KOPT-K1 (cell line): ENCODE measurements around the gene PARD6G.

ENCODE experiments used
- H3K27ac ChIP-seq: fragments of 200-600 bp; sonication (generic); 2 replicates; pipeline ENCODE4 v1.5.1; 2016; ENCODE audit warnings: antibody characterized with exemption, mild to moderate bottlenecking, low read depth, low read length; ENCODE audit not compliant: poor library complexity, severe bottlenecking
- H3K36me3 ChIP-seq: fragments of 200-600 bp; sonication (generic); 2 replicates; pipeline ENCODE4 v1.5.1; 2017; ENCODE audit warnings: antibody characterized with exemption, mild to moderate bottlenecking, low read length, moderate library complexity; ENCODE audit not compliant: insufficient read depth
- H3K9me3 ChIP-seq: fragments of 200-600 bp; sonication (generic); 2 replicates; pipeline ENCODE4 v1.5.1; 2017; ENCODE audit warnings: antibody characterized with exemption, low read length, mild to moderate bottlenecking; ENCODE audit not compliant: insufficient read depth, poor library complexity, severe bottlenecking

The PARD6G gene

DNA sequence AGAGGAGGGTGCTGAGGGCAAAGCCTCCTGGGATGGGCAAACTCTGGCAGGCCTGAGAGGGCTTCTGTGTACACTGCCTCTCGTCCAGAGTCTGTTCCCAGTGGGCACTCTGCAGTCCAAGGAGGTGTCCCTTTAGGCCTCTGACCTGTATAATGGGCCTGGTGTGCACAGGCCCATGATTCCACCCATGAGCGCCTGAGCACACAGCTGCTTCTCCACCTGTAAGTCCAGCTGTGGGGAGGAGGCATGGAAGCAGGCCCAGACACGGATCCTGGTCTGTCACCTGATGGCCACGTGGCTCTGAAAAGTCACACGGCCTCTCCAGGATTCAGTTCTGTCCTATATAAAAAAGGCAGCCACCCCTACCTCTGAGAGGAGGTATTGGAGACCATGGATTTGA is 57.0 kb downstream of the PARD6G start:
- Histone ChIP-seq H3K27ac (no peak overlapping the region), H3K36me3 (no peaks in the 10 kb centered on the region), H3K9me3 (no peaks in the 10 kb centered on the region)

DNA sequence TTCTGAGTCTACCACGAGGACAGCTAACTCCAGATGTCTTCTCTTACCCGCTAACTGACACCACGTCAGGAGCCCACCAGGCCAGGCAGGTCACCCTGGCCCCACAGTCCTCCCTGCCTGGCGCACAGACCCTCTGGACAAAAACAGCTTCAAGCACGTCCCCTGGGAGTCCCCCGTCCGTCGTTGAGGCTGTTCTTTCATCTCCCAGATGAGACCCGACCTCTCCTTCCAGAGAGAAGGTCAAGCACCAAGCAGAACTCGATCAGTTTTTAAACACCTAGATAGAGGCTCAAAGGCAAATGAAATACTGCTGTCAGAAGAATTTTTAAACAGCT is 57.8 kb downstream of the PARD6G start:
- H3K9me3 ChIP-seq, result no peaks in the 10 kb centered on the region
- H3K27ac ChIP-seq, result no peak overlapping the region
- H3K36me3 ChIP-seq, result no peaks in the 10 kb centered on the region

DNA sequence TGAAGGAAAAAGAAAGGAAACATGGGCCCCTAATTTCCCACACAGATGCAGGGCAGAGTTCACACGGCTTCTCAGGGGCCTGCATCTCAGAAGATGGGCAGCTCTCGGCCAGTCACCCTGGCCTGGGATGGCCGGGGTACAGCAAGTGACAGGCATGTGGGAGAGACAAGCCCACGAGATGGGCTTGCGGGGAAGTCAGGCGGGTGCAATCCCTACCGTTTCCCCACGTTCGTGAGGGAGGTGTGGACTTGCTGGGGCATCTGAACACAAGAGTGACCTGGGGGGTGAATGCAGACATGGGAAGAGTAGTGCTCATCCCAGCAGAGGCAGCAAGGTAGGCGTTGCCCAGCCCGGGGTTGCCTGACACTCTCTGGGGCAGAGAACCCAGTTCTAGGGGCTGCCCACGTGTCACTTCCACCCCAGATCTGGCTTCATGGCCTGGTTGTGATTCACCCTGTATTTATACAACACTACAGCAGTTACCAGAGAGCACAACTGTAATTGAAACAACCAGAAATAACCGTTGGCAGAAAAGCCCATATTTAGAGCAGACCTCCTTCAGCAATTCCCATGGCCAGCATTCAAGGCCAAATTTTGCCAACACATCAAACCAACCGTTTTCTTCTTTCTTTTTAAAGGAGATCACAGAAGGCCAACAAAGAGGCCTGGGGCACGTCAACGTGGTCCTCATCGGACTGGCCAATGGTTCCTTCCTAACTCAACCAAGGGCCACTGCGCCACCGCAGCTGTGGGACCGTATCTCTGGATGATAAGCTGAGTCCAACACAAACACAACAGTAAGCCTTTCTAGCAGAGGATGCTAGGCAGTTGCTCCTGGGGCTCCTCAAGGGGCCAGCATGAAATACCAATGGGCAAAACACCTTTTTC is 58.4 kb downstream of the PARD6G start:
- H3K27ac ChIP-seq, result no peak overlapping the region
- no peaks in the 10 kb centered on the region for H3K9me3 ChIP-seq
- no peaks in the 10 kb centered on the region for H3K36me3 ChIP-seq

DNA sequence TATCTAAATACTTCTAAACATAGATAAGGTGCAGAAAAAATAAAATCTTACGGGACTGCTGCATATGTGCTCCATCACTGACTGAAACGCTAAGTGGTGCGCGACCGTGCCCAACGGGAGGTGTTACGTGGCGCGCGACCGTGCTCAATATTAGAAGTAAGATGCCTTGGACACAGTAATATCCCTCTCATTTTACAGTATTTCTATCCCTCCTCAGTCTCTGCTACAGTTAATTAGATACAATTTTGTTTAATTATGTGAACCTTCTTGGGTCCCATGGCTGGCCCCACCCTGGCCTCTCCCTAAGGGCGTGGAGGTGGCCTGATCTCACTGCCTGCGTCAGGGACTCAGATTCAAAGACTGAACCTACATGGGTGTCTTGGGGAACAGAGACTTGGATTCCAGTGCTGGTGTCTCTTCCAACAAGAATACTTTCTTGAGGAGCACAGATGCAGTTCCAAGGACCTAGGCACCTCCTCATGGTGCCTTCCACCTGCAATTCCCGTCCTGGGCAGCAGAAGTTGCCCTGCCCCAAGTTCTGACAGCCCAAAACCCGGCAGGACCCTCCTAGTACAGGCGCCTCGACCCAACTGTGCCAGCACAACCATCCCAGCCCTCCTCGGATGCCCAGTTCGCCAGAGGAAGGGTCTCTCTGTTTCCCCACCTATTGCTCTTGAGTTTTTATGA is 59.2 kb downstream of the PARD6G start:
- H3K27ac ChIP-seq, result no peak overlapping the region
- no peaks in the 10 kb centered on the region for H3K36me3 ChIP-seq
- no peaks in the 10 kb centered on the region for H3K9me3 ChIP-seq

DNA sequence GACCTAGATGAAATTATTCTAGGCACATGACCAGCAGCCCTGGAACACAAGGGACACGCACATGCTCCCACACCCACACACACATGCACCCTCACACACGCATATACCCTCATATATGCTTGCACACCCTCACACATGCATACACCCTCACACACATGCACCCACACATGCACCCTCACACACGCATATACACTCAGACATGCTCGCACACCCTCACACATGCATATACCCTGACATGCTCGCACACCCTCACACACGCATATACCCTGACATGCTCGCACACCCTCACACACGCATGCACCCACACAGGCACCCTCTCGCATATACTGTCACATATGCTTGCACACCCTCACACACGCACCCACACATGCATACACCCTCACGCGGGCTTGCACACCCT is 61.8 kb downstream of the PARD6G start:
- H3K36me3 ChIP-seq, result no peaks in the 10 kb centered on the region
- H3K27ac ChIP-seq, result no peak overlapping the region
- no peaks in the 10 kb centered on the region for H3K9me3 ChIP-seq

DNA sequence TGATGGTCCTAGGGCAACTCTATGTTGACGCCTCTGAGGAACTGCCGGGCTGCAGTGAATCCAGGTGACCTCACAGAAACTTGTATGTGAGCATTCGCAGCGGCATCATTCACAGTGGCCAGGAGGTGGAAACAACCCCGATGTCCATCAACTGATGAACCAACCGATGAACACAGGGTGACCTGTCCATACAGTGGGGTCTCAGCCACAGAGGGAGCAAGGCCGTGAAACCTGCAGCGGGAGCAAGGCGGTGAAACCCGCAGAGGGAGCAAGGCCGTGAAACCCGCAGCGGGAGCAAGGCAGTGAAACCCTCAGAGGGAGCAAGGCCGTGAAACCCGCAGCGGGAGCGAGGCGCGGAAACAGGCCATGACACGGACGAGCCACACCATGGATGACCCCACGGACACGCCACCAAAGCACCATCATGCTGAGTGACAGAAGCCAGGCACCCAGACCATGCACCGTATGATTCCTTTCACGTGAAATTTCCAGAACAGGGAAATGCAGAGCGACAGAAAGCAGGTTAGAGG is 63.0 kb downstream of the PARD6G start:
- Histone ChIP-seq H3K9me3 (no peaks in the 10 kb centered on the region), H3K27ac (no peak overlapping the region), H3K36me3 (no peaks in the 10 kb centered on the region)

DNA sequence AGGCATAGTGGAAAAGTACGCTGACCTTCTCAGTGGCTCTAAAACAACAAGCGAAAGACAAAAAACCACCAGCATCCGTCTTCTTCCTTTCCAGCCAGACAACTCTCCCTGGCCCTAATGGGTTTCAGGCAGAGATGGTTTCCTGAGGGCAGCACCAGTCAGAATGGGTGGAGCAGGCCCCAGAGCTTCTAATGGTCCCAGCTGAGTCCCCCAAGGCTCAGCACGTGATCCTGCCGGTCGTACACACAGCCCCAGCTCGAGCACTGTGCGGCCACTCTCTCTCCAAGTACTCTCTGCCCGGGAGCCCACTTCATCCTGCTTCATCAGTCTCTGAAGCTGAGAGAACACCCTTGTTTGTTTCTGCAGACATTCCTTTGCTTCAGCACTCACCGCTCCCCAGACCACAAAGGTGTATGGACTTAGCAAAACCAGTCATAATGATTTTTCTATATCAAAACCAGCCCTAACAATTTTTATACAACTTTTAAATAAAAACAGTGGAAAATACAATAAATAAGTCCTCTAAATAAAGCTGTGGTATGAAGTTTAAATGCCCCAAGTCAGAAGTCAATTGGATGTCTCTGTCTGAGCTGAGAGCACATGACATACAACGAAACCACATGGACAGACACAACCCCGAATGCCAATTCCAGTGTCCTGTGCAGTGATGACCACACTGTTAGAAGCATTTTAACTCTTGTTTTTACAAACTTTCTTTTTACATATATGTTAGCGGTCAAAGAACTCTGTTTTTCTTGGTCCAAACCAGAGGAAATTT is 63.9 kb downstream of the PARD6G start:
- no peaks in the 10 kb centered on the region for H3K36me3 ChIP-seq
- no peak overlapping the region for H3K27ac ChIP-seq
- H3K9me3 ChIP-seq, result no peaks in the 10 kb centered on the region

DNA sequence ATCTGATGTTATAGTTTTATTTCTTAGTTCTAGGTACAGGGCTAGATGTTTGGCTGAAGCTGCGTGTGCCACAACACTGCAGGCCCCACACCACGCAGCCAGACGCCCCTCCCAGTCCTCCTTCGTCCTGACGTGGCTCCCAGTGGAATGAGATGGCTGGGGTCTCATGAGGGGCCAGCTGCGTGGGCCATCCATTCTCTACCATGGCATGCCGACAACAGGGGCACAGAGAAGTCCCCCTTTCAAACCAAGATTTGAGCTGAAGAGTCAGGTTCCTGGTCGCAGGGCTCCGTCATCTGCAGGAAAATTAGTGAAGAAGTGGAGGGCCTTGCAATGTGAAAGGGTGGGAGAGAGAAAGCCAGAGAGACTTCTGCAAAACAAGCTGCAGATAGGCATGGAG is 64.5 kb downstream of the PARD6G start:
- Histone ChIP-seq H3K9me3 (no peaks in the 10 kb centered on the region), H3K27ac (no peak overlapping the region), H3K36me3 (no peaks in the 10 kb centered on the region)

DNA sequence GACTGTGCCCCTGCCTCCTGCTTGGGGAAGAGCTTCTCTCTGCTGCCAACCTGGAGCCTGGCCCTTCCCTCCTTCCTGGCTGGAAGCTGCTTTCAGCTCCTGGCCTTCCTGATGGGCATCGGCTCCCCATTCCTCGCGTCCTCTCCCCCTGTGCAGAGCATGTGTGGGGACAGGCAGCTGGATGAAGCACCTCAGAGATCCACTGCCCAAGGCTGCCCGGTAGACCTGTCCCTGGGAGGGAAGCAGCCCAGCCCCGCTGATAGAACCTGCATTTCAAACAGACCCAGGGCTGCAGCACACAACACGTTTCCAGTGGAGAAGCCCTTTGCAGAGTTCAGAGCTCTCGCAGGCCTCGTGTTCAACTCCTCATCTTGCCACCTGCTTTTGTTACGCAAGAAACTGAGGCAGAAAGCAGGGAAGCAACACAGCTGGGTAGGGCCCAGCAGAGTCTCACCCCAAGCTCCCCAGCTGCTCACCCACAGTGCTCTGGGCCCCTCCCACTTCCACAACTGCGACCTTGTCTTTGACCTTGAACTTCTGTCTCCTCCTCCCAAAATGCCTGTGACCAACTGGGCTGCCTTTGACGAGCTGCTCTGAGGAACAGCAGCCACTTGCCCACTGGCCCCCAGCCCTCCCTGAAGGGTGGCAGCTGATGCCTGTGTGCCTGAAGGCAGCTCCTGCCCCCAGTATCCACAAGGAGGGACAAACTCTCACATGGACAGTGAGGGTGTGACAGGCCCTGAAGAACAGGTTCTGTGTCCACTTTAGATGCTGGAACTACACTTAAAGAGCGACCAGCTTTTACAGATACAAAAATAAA is 65.5 kb downstream of the PARD6G start:
- no peak overlapping the region for H3K27ac ChIP-seq
- no peaks in the 10 kb centered on the region for H3K36me3 ChIP-seq
- no peaks in the 10 kb centered on the region for H3K9me3 ChIP-seq

DNA sequence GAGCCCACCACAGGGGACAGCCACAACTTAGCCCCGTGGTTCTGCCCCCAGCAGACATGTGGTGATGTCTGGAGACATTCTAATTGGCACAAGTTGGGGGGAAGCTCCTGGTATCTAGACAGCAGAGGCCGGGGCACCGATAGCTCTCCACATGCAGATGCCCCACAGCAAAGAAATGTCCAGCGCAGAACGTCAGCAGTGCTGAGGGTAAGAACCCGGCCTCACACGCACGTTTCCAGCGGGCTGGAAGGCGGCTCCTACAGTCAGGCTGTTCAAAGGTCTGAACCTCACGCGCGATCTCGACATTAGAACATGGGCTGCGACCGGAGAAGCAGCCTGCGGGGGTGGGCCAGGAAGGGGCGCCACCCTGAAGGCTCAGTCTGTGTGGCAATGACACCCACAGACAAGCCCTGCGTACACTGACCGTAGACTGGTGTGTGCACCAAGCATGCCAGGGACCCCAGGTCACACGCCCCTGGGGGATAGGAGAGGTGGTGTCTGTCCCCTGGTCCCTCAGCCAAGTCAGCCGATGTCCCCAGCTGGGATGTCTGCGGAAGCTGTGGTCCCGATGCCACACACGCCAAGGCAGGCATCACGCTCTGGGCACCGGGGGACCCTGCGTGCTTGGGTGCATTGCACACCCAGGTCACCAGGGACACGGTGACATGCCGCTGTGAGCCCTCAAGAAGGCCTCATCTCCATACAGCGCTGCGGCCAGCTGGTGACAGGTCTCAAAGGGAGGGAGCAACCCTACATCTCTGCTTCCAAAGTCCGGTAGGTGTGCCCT is 66.3 kb downstream of the PARD6G start:
- Histone ChIP-seq H3K27ac (no peak overlapping the region), H3K36me3 (no peaks in the 10 kb centered on the region), H3K9me3 (no peaks in the 10 kb centered on the region)

DNA sequence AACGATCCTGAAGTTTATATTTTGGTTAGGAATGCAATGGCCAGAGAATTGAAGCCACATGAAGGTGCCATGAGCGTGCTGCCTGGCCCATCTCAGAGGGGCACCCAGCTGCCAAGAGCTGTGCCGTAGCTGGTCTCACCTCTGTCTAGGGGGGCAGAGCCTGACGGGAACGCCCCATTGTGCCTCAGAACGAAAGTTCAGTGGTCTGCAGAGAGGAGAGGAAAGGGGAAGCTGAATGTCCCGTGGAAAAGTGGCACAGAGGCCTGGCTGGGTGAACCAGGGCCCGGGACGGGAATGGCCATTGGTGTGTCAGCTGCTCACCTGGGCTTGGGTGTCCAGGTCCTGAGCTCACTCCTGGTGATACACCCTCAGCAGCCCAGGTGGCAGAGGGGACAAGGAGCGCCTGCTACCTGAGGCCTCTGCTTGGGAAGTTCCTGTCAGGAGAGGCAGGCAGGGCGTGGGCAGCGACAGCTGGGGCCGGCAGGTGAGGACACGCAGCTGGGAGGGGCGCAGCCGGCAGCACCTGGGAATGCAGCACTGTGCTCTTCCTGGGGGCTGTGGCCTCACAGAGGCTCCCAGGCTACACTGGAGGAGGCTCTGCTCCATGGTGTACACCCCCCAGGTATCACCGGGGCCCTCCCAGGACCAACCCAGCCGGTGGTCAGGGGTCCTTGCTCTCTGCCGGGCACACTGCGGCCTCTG is 67.3 kb downstream of the PARD6G start:
- Histone ChIP-seq H3K27ac (no peak overlapping the region), H3K9me3 (no peaks in the 10 kb centered on the region), H3K36me3 (no peaks in the 10 kb centered on the region)

DNA sequence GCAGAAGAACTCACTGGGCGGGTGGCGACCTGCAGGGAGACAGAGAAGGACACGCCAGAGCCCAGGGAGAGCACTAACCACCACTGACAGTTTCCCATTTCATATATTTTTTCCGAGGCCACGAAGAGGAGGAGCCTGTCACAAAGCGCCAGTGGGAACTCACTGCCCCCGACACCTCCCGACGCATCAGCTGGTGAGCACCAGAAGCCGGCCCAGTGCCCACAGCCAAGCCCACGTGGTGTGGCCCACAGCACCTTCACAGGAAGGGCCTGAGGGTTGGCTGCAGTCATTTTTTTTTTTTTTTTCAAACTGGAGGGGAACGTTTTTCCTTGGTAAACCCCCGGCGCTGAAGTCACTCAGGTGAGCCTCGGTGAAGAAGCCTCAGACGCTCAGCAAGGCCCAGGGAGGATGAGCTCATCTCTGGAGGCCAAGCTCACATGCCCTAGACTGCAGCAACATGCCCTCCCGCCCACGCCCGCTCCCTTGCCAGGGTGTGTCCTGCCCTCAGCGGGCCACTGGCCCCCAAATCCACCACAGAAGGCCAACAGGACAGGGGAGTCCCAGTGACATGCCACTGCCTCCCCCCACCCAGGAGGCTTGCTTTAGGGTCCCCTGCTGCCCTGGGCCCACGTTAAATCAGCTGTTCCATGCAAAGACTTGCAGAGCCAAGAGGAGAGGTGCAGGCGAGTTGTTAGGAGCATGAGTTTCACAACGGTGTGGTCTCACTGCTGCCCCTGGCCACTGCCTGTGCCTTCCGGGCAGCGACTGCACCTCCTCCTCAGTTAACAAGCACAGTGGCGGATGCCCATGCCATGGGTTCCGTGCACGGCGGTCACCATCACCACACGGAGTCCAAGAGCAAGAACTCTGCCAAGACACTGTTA is 68.1 kb downstream of the PARD6G start:
- Histone ChIP-seq H3K27ac (no peak overlapping the region), H3K36me3 (no peaks in the 10 kb centered on the region), H3K9me3 (no peaks in the 10 kb centered on the region)

DNA sequence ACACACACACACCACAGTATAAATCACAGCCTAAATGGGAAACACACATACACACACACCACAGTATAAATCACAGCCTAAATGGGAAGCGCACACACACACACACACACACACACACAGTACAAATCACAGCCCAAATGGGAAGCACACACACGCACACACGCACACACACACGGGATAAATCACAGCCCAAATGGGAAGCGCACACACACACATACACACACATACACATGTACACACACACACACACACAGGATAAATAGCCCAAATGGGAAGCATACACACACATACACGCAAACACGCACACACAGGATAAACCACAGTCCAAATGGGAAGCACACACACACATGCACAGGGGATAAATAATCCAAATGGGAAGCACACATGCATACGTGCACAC is 70.2 kb downstream of the PARD6G start:
- H3K9me3 ChIP-seq, result no peaks in the 10 kb centered on the region
- no peaks in the 10 kb centered on the region for H3K36me3 ChIP-seq
- H3K27ac ChIP-seq, result no peak overlapping the region
